ENCODE measurements around the gene TMEM109. TPM values are rescaled to one million over a fixed set of nuclear protein-coding genes. Genes with fewer than 3 reads are reported as not detected.

Gene TMEM109
- total and polyA plus RNA-seq, 2 of the 13 experiments (the other 11 are each of a cell fraction or from before 2014, with no cell fraction given): 7.7 to 18.0 TPM

DNA sequence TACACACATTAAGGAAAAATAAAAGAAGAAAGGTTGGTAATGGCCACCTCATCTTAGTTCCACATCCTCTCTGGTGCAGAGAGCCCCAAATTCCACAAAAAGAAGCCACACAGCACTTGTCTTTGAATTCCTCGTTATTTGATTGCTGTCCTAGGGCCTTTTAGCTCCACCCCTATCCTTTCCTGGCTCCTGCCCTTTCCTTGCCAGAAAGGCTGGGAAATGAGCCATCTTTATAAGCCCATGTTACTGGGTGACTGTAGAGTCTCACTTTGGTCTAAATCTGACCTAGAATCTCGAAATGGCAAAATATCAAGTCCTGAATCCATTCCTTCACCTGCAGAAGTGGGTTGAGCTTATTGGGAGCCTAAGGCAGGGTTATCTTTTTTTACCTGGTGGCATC, 6.0 kb downstream of the TMEM109 start:
- in situ Hi-C loops (cut with HindIII; ENCODE audit: extremely low pct_ligation_motif_present, low pct_unique_long_range_greater_than_20kb): no loop called here
- Histone ChIP-seq H3K4me1 (ENCODE audit: insufficient read depth, low read length) (peaks cover 18% of the 10 kb centered on the region), H3K79me2 (ENCODE audit: insufficient read depth, low read length) (no peaks in the 10 kb centered on the region), H3K4me2 (ENCODE audit: low read depth, low read length) (no peak overlapping the region), H3K4me3 (replicated peaks in 1 of 3; ENCODE audit: insufficient read depth in 1 of 3, low read depth in 2 of 3, low read length in 3 of 3) (no peak overlapping the region), H3K9me3 (ENCODE audit: low read length) (no peaks in the 10 kb centered on the region), H3K27ac (ENCODE audit: extremely low read length, insufficient read depth, low read length) (no peak overlapping the region), H3K27me3 (ENCODE audit: control insufficient read depth in 1 of 2, insufficient read depth in 2 of 2, low read length in 2 of 2) (no peaks in the 10 kb centered on the region; a peak in 1 of 5 replicates), H2AFZ (ENCODE audit: low read length) (no peak overlapping the region), H3K36me3 (replicated peaks in 1 of 2; ENCODE audit: control insufficient read depth in 1 of 2, insufficient read depth in 2 of 2, low read length in 2 of 2) (peaks cover 0 to 7% of the 10 kb centered on the region in 2 experiments; a peak in 3 of 5 replicates), H4K20me1 (ENCODE audit: insufficient read depth, low read length) (no peaks in the 10 kb centered on the region), H3K9ac (ENCODE audit: insufficient read depth, low read depth, low read length) (no peak overlapping the region)
- WGBS (ENCODE audit: low lambda C conversion rate): 51% methylated on average over 2 of the region's 2 CpGs
- ChIA-PET POLR2A (no interaction called here), CTCF (ENCODE audit: low intra/inter-chr PET ratio, low total read pairs) (no interaction called here)
- no TSS peak for BruUV-seq (replicated peaks)
- DNase-seq (ENCODE audit: low spot score) (no peak), ATAC-seq (no peak), FAIRE-seq (no peak)
- intact Hi-C loops (cut with micrococcal nuclease; ENCODE audit: unreplicated experiment): no loop called here
- TF ChIP-seq SRSF1 (optimal IDR thresholded peaks at IDR 0.05; ENCODE audit: low read depth, low read length) (no peak), JARID2 (CRISPR knock-in tag; IDR thresholded peaks at IDR 0.05; ENCODE audit: insufficient replicate concordance) (no peak), ONECUT2 (CRISPR knock-in tag; IDR thresholded peaks at IDR 0.05) (no peak), NFKB2 (CRISPR knock-in tag; IDR thresholded peaks at IDR 0.05; ENCODE audit: borderline replicate concordance) (no peak), HNF4A (CRISPR knock-in tag; IDR thresholded peaks at IDR 0.05) (no peak), ZMYM3 (CRISPR knock-in tag; IDR thresholded peaks at IDR 0.05) (no peak), HOXA9 (CRISPR knock-in tag; IDR thresholded peaks at IDR 0.05; ENCODE audit: borderline replicate concordance) (no peak), PRMT3 (CRISPR knock-in tag; IDR thresholded peaks at IDR 0.05; ENCODE audit: borderline replicate concordance, low read depth) (no peak), TARDBP (CRISPR knock-in tag; IDR thresholded peaks at IDR 0.05) (no peak), ZKSCAN8 (CRISPR knock-in tag; IDR thresholded peaks at IDR 0.05; ENCODE audit: borderline replicate concordance) (no peak), SRF (IDR thresholded peaks at IDR 0.05; ENCODE audit: low read depth, low read length) (no peak), ARHGAP35 (CRISPR knock-in tag; IDR thresholded peaks at IDR 0.05; ENCODE audit: borderline replicate concordance) (no peak), SAFB2 (CRISPR knock-in tag; IDR thresholded peaks at IDR 0.05; ENCODE audit: borderline replicate concordance, low read depth) (no peak)
- TF ChIP-seq, protein P1, sequence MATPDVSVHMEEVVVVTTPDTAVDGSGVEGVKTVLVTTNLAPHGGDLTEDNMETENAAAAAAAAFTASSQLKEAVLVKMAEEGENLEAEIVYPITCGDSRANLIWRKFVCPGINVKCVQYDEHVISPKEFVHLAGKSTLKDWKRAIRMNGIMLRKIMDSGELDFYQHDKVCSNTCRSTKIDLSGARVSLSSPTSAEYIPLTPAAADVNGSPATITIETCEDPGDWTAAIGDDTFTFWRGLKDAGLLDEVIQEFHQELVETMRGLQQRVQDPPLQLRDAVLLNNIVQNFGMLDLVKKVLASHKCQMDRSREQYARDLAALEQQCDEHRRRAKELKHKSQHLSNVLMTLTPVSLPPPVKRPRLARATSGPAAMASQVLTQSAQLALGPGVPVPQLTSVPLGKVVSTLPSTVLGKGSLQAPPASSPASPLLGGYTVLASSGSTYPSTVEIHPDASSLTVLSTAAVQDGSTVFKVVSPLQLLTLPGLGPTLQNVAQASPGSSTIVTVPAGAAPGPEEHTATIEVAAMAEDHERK (CRISPR knock-in tag; IDR thresholded peaks at IDR 0.05; ENCODE audit: low read depth): no peak
- TF ChIP-seq, protein P2, sequence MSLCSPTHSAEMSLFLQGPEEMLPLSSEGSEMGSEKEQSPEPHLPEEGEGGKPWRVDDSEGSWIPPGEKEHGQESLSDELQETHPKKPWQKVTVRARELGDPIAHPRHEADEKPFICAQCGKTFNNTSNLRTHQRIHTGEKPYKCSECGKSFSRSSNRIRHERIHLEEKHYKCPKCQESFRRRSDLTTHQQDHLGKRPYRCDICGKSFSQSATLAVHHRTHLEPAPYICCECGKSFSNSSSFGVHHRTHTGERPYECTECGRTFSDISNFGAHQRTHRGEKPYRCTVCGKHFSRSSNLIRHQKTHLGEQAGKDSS (CRISPR knock-in tag; IDR thresholded peaks at IDR 0.05; ENCODE audit: borderline replicate concordance, low read depth): no peak
